GM13977 (cell line): Measurements from ENCODE around the gene ZGPAT.

Experiments used
- DNase-seq: peaks from one replicate; pipeline ENCODE4 v3.0.0; 2012; ENCODE audit warnings: low spot score
- in situ Hi-C: fragments of 300-500 bp; cut with MboI; formaldehyde crosslinking; loops from one replicate; pipeline ENCODE4 v1.12.0; 2022; ENCODE audit warnings: low sequenced_read_pairs, low pct_unique_long_range_greater_than_20kb, mixed read lengths, inconsistent platforms; ENCODE audit not compliant: unreplicated experiment
- TF ChIP-seq, protein P1 (sequence below): IDR thresholded peaks from 2 replicates; pipeline ENCODE4 v1.5.1; 2012; ENCODE audit warnings: mild to moderate bottlenecking, control low read depth; ENCODE audit not compliant: insufficient read depth; ENCODE audit errors: extremely low read depth, missing control alignments

The ZGPAT gene

DNA sequence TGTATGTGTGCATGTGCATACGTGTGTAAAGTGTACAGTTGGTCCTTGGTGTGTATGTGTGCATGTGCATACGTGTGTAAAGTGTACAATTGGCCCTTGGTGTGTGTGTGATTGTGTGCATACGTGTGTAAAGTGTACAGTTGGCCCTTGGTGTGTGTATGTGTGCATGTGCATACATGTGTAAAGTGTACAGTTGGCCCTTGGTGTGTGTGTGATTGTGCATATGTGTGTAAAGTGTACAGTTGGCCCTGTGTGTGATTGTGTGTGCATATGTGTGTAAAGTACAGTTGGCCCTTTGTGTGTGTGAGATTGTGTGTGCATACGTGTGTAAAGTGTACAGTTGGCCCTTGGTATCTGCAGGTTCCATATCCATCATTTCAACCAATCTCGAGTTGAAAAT lies 23.6 kb downstream of the ZGPAT start:
- TF ChIP-seq, protein P1, sequence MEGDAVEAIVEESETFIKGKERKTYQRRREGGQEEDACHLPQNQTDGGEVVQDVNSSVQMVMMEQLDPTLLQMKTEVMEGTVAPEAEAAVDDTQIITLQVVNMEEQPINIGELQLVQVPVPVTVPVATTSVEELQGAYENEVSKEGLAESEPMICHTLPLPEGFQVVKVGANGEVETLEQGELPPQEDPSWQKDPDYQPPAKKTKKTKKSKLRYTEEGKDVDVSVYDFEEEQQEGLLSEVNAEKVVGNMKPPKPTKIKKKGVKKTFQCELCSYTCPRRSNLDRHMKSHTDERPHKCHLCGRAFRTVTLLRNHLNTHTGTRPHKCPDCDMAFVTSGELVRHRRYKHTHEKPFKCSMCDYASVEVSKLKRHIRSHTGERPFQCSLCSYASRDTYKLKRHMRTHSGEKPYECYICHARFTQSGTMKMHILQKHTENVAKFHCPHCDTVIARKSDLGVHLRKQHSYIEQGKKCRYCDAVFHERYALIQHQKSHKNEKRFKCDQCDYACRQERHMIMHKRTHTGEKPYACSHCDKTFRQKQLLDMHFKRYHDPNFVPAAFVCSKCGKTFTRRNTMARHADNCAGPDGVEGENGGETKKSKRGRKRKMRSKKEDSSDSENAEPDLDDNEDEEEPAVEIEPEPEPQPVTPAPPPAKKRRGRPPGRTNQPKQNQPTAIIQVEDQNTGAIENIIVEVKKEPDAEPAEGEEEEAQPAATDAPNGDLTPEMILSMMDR: no peak

GRCh38 chr20:63732118-63733095 lies 24.6 kb downstream of the ZGPAT start:
- in situ Hi-C loops: no loop called here
- TF ChIP-seq, protein P1: no peak
- DNase-seq: no peak

More for the DNA sequence above, 23.6 kb downstream of the ZGPAT start:
- no peak for DNase-seq
- in situ Hi-C loops: no loop called here

DNA sequence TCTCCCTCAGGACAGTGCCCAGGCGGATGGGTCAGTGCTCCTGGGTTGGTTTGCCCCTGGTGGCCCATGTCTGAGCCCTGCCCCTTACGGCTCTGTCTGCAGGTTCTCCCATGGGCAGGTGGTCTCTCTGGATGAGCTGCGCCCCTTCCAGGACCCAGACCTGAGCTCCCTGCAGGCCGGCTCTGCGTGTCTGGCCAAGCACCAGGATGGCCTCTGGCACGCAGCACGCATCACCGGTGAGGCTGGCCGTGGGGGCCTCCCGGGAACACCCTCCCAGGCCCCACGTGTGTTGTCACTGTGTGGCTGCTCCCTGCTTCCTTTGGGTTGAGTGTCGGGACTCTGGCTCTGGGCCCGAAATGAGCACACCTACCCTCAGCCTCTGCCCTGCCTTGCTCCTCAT lies 25.3 kb downstream of the ZGPAT start:
- in situ Hi-C loops: no loop called here
- no peak for DNase-seq
- TF ChIP-seq, protein P1: no peak

GRCh38 chr20:63733579-63734081 lies 25.8 kb downstream of the ZGPAT start:
- TF ChIP-seq, protein P1: no peak
- no peak for DNase-seq
- in situ Hi-C loops: no loop called here

- TF ChIP-seq, protein P1: no peak
- no peak for DNase-seq
- in situ Hi-C loops: no loop called here
These were observed 26.5 kb downstream of the ZGPAT start for GRCh38 chr20:63734111-63734945.
